ENCODE data around the gene UBE2E3. TPM values are rescaled to one million over a fixed set of nuclear protein-coding genes. Genes with fewer than 3 reads are reported as not detected.

Gene UBE2E3
- total and polyA plus RNA-seq, 8 donors: 53.7 to 171 (median 144) TPM

- no peaks in the 10 kb centered on the region for H3K27me3 ChIP-seq
- ATAC-seq: peak; percentile 40
- no peak for DNase-seq
- H3K36me3 ChIP-seq: no peaks in the 10 kb centered on the region
- no peaks in the 10 kb centered on the region for H3K9me3 ChIP-seq
- intact Hi-C loops (cut with DNase I): no loop called here
- H3K4me1 ChIP-seq: no peaks in the 10 kb centered on the region
- no peak for TF ChIP-seq CTCF (IDR thresholded peaks at IDR 0.05)
- no peak overlapping the region for H3K4me3 ChIP-seq
- no peak overlapping the region for H3K27ac ChIP-seq
These were observed 19.4 kb upstream of the UBE2E3 start for GRCh38 chr2:180960982-180961381.

GRCh38 chr2:180962727-180963314 lies 17.6 kb upstream of the UBE2E3 start:
- H3K27ac ChIP-seq: no peak overlapping the region
- no peaks in the 10 kb centered on the region for H3K4me1 ChIP-seq
- TF ChIP-seq CTCF (IDR thresholded peaks at IDR 0.05): no peak
- H3K4me3 ChIP-seq: no peak overlapping the region
- DNase-seq (no peak), ATAC-seq (no peak)
- no peaks in the 10 kb centered on the region for H3K27me3 ChIP-seq
- no peaks in the 10 kb centered on the region for H3K9me3 ChIP-seq
- intact Hi-C loops (cut with DNase I): no loop called here
- H3K36me3 ChIP-seq: no peaks in the 10 kb centered on the region

GRCh38 chr2:180966378-180966777 lies 14.0 kb upstream of the UBE2E3 start:
- ATAC-seq (no peak), DNase-seq (no peak)
- intact Hi-C loops (cut with DNase I): no loop called here
- Histone ChIP-seq H3K27ac (no peak overlapping the region), H3K9me3 (no peaks in the 10 kb centered on the region), H3K4me1 (no peaks in the 10 kb centered on the region), H3K27me3 (no peaks in the 10 kb centered on the region), H3K4me3 (no peak overlapping the region), H3K36me3 (no peaks in the 10 kb centered on the region)
- no peak for TF ChIP-seq CTCF (IDR thresholded peaks at IDR 0.05)

- no peak overlapping the region for H3K4me3 ChIP-seq
- ATAC-seq: no peak
- TF ChIP-seq CTCF (IDR thresholded peaks at IDR 0.05): no peak
These were observed 11.3 kb upstream of the UBE2E3 start for GRCh38 chr2:180969124-180969523.

GRCh38 chr2:180970016-180970415 lies 10.4 kb upstream of the UBE2E3 start:
- Histone ChIP-seq H3K36me3 (no peaks in the 10 kb centered on the region), H3K9me3 (no peaks in the 10 kb centered on the region), H3K27me3 (no peaks in the 10 kb centered on the region), H3K27ac (no peak overlapping the region), H3K4me1 (no peaks in the 10 kb centered on the region), H3K4me3 (no peak overlapping the region)
- DNase-seq (no peak), ATAC-seq (no peak)
- intact Hi-C loops (cut with DNase I): no loop called here
- TF ChIP-seq CTCF (IDR thresholded peaks at IDR 0.05): no peak

More at GRCh38 chr2:180969124-180969523, 11.3 kb upstream of the UBE2E3 start:
- no peaks in the 10 kb centered on the region for H3K9me3 ChIP-seq
- H3K27ac ChIP-seq: no peak overlapping the region
- no peaks in the 10 kb centered on the region for H3K4me1 ChIP-seq
- H3K27me3 ChIP-seq: no peaks in the 10 kb centered on the region
- H3K36me3 ChIP-seq: no peaks in the 10 kb centered on the region
- DNase-seq: no peak
- intact Hi-C loops (cut with DNase I): no loop called here
